ENCODE results near the gene SLC5A9.
"Not testable (repeated sequence)": the region's sequence is repeated elsewhere in the genome, so short reads cannot be mapped to it uniquely, and the experiment has no call there.

Gene SLC5A9

DNA sequence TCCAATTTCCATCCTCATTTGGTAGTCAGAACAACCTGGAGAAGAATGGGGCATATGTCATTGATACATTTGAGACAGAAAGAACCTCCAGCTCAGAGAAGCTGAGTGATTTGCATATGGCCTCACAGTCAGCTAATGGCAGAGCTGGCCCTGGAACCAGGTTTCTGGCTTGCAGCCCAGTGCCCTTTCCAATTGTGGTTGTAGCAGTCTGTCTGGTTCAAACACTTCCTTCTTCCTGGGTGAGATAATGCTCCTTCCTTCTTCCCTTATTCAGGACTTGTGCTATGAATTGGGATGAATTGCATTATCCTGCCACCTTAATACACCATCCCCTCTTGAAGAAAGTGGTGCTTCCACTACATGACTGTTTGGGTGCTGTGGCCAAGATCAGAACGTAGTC, 24.2 kb downstream of the SLC5A9 start:
- no peak for DNase-seq

DNA sequence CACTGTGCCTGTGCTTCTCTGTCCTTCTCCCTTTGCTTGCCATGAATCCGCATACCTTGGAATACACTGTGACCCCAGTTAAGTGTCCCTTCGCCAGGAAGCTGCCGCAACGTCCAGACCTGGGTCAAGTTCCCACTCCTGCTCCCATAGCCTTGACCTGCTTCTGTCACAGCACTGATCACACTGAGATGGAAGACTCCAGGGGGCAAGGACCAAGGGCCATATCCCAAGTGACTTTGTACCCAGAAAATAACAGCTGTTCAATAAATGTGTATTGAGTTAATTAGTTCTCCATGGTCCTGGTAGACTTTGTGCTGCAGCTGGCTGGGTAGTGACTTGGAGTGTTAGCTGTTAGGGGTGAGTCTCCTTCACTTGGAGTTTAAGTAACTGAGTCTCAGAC, 25.8 kb downstream of the SLC5A9 start:
- no peak for DNase-seq

DNA sequence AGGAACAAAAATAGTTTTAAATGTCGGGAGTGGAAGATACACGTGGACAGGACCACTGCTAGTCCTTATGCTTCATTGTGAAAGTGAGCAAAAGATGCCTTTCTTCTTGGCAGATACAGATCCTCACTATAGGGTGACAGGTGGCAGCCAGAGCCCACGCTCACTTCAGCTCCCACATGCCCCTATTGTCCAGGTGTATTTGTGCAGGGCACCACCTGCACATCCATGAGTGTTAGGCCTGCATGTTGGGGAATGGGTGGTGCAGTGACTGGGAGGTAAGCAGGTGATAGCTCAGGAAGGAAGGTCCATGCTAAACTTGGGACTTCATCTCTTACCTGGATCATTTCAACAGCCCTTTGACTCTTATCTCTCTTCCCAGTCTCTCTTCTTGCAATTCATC, 27.4 kb downstream of the SLC5A9 start:
- DNase-seq: no peak

DNA sequence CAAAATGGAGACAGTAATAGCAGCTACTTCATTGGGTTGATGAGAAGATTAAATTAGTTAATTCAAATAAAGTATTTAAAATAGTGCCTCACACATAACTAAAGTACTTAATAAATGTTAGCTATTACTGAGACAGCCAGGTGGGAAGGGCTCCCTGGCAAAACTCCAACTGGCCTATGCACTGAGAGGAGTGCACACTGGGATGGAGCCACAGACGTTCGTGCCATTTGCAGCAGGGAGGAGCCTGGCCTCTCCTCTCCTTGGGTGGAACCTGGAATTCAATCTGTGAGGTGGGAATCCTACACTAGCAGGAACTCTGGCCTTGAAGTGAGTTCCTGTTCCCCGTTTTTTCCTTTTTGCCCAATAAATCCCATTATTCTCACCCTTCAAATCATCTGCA, 28.1 kb downstream of the SLC5A9 start:
- no peak for DNase-seq

DNA sequence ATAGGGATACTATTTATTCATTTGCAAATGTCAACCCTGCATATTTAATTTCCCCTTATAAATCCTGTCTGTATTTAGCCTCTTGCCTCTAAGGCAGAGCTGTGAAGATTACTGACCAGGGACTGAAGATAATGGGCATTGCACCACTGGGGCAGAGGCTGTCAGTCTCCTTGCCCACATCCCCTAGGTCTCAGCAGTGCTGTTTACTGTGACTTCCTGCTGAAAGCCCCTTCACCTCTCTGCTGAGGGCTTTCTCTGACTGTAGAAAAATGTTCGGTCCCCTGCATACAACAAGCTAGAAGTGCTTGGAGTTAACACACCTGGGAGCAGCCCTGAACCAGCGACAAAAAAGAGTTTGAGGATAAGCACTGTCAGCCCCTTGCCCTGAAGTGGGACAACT, 28.8 kb downstream of the SLC5A9 start:
- no peak for DNase-seq

DNA sequence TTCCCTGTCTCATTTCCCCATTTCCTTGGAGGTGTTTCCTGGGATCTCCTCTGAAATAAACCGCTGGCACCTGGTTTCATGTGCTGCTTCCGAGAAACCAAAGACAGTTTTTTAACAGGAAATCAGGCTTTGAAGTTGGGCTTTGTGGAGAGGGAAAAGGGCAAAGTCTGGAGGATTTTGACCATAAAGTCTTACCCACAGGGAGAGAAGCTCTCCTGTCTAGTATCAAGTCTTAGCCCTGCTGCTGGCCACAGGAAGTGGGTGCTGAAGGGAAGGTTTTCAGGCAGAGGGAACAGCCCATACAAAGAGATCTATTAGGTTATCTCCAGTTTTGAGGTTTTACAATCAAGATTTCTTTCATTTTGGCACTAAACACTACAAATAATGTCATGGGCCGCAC, 29.3 kb downstream of the SLC5A9 start:
- DNase-seq: no peak

DNA sequence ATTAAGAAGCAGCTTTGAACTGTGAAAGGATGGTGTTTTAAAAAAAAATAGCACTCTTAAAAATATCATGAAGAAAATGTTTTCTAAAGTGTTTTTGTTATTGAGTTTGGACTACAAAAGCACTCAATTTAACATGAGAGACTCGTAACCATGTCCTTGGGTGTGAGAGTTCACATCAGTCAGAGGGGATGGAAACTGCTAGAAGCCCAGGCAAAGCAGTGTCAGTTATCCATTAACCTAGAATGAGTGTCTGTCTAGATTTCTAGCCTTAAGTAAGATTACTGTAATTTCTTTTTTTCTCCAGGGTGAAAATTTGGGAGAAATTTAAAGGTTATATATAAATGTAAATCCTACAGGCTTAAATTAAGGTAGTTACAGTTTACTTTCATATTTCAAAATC, 31.7 kb downstream of the SLC5A9 start:
- no peak for DNase-seq

DNA sequence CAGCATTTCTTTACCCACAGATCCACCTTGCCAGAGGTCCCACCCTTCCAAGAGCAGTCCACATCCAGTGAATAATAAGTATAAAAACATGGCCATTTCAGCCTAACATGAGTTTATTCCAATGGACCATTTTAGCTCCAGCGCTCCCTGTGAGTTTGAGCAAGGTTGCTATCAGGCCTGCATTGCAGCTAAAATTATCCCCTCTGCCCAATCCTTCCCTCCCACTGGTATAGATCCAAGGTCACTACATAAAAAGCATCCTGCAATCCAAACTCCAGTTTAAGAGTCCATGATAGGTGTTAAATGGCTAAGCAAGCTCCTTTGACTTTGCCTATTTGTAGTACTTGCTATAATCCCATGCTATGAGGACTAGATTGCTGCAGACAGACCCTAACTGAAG, 35.6 kb downstream of the SLC5A9 start:
- no peak for DNase-seq

DNA sequence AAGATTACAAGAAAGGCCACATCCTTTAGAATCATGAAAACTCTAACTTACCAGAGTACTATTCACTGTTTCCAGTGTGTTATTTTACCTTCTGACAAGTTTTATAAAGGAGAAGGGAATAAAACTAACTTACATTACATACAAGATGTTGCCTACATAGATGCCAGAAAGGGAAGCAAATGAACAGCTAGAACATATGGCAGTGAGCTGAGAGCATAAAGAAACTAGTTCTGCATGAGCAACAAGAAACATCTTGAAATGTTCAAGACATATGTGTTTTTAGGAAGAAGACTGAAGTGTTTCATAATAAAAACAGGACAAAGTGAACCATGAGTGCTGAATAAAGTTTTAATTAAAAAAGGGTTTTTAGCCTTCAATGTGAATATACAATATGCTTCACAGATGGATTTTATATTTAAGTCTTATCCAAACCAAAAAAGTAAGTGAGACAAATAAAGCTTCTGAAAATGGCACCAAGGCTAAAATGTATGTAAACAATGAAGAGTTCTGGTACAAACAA, 39.4 kb downstream of the SLC5A9 start:
- DNase-seq: no peak

DNA sequence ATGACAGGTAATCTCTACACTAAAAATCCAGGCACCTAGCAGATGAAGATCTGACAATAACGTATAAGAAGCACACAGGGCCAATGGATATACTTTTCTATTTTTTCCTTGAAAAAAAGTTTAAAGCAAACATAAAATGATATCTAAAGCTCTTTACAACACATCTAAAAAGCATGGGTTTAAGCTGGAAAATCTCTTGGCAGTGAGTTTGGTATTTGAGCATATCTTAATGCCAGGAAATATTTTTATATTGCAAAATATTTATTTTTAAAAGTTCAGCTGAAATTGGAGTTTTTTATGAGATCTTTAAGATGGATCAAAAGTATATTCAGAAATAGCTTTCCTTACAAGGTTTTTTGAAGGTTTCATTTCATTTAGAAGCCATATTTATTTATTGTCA, 40.5 kb downstream of the SLC5A9 start:
- DNase-seq: no peak

DNA sequence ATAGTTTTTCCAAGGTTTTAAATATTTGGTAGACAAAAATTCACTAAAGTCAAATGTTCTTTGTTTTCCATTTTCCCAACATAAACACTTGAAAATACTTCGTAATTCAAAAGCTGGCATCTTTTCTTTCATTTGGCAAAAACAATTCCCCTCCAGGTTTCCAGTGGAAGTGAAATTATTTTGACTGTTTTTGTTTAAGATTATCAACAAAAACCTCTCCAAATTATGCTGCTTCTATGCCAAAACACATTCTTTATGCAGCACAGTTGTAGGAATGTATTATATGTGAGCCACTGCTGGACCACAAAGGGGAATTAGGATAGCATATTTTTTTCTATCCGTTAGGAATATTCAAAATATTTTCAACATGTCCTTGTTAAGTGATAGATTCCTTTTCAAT, 44.1 kb downstream of the SLC5A9 start:
- no peak for DNase-seq

DNA sequence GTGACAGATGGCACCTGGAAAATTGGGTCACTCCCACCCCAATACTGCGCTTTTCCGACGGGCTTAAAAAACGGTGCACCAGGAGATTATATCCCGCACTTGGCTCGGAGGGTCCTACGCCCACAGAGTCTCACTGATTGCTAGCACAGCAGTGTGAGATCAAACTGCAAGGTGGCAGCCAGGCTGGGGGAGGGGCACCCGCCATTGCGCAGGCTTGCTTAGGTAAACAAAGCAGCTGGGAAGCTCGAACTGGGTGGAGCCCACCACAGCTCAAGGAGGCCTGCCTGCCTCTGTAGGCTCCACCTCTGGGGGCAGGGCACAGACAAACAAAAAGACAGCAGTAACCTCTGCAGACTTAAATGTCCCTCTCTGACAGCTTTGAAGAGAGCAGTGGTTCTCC, 54.9 kb downstream of the SLC5A9 start:
- not testable (repeated sequence) for DNase-seq

DNA sequence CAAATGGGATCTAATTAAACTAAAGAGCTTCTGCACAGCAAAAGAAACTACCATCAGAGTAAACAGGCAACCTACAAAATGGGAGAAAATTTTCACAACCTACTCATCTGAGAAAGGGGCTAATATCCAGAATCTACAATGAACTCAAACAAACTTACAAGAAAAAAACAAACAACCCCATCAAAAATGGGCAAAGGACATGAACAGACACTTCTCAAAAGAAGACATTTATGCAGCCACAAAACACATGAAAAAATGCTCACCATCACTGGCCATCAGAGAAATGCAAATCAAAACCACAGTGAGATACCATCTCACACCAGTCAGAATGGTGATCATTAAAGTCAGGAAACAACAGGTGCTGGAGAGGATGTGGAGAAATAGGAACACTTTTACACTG, 59.8 kb downstream of the SLC5A9 start:
- DNase-seq: not testable (repeated sequence)

DNA sequence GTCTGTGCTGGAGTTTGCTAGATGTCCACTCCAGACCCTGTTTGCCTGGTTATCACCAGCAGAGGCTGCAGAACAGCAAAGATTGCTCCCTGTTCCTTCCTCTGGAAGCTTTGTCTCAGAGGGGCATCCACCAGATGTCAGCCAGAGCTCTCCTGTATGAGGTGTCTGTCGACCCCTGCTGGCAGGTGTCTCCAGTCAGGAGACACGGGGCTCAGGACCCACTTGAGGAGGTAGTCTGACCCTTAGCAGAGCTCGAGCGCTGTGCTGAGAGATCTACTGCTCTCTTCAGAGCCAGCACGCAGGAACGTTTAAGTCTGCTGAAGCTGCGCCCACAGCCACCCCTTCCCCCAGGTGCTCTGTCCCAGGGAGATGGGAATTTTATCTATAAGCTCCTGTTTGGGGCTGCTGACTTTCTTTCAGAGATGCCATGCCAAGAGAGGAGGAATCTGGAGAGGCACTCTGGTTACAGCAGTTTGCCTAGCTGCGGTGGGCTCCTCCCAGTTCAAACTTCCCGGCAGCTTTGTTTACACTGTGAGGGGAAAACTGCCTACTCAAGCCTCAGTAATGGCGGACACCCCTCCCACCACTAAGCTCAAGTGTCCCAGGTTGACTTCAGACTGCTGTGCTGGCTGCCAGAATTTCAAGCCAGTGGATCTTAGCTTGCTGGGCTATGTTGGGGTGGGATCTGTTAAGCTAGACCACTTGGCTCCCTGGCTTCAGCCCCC, 62.3 kb downstream of the SLC5A9 start:
- not testable (repeated sequence) for DNase-seq

DNA sequence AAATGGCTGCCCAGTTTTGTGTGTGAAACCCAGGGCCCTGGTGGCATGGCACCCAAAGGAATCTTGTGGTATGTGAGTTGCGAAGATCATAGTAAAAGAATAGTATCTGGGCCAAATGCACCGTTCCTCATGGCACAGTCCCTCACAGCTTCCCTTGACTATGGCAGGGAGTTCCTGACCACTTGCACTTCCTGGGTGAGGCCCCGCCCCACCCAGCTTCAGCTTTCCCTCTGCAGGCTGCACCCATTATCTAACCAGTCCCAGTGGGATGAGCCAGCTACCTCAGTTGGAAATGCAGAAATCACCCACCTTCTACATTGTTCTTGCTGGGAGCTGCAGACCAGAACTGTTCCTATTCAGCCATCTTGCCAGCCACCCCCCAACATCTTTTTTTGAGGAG, 63.0 kb downstream of the SLC5A9 start:
- DNase-seq: no peak

DNA sequence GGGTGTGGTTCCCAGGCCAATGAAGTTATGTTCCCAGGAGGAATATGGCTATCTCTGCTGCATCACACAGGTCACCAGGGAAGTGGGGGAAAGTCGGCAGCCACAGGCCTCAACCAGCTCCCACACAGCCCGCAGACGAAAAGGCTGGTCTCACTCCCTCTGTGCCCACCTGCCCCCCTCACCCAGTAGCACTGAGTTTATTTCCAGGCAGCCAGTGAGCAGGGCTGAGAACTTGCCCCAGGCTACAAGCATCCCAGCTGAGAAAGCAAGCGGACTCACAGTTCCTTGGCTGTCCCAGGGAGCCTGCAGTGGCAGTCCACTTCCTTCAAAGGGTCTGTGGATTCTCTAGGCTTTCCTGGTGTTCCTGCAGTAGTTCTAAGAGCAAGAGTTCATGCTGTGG, 68.9 kb downstream of the SLC5A9 start:
- DNase-seq: no peak

DNA sequence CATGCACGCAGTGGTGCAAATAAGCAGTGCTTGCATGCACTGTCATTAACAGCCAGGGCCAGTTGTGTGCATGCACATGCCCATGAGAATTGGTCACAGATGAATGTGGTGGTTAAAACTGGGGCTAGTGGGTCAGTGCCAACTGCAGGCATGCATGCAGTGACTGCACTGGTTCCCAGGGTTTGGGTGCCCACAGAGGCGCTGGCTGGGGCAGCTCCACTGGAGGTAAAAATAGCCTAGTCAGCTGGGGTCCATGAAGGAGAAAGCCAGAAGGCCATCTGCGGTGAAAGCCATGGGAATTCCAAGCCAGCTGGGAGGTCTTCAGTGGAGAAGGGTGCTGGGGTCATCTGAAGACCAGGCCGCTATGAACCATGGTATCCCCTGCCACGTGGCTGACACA, 70.2 kb downstream of the SLC5A9 start:
- no peak for DNase-seq

DNA sequence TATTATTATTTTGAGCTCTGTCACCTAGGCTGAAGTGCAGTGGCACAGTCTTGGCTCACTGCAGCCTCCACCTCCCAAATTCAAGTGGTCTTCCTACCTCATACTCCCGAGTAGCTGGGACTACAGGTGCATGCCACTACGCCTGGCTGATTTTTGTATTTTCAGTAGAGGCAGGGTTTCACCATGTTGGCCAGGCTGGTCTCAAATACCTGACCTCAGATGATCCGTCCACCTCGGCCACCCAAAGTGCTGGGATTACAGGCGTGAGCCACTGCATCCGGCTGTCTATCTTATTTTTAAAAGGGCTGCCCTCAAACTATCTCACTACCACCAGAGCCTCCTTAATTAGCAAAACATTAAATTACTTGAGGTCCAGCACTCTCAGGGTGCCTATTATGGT, 71.6 kb downstream of the SLC5A9 start:
- not testable (repeated sequence) for DNase-seq

DNA sequence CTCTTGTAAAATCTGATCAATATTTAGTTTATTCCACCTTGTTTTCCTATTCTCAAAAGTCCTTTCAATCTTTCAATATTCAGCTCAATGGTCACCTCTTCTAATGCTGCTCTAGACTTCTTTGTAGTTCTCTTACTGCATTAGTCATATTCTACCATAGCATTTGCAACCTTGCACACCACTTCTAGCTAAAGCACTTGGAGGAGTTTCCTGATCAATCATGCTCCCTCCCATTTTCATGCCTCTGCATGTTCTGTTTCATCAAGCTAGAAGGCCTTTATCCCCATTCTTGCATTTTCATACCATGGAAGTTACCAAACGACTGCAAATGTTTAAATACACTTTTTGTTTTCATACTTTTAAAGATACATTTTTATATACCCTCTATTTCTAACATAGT, 72.1 kb downstream of the SLC5A9 start:
- no peak for DNase-seq

Data from NCI-H2227 treated with DMSO at 0.1 percent for 48 hours (cell line).